ENCODE measurements around the gene KDM4B.

The KDM4B gene

GRCh38 chr19:4987692-4988370, 18.9 kb downstream of the KDM4B start:
- TF ChIP-seq CTCF (IDR thresholded peaks at IDR 0.05) = no peak
- H3K27ac ChIP-seq = no peak overlapping the region
- H3K4me3 ChIP-seq = no peak overlapping the region
- DNase-seq (ENCODE audit: low spot score) = no peak

- peak overlapping the region; percentile 29 for H3K4me3 ChIP-seq
- TF ChIP-seq CTCF (IDR thresholded peaks at IDR 0.05) = no peak
- DNase-seq (ENCODE audit: low spot score) = peak; percentile 77
Observed at GRCh38 chr19:4988770-4989251, 19.9 kb downstream of the KDM4B start.

GRCh38 chr19:4990306-4990705, 21.4 kb downstream of the KDM4B start:
- Histone ChIP-seq H3K4me3 (no peak overlapping the region), H3K27ac (no peak overlapping the region)
- DNase-seq (ENCODE audit: low spot score) = no peak
- TF ChIP-seq CTCF (IDR thresholded peaks at IDR 0.05) = no peak

More at GRCh38 chr19:4988770-4989251, 19.9 kb downstream of the KDM4B start:
- H3K27ac ChIP-seq = peak overlapping the region in 1 of 2 donors; percentile 26

GRCh38 chr19:4991538-4991937, 22.6 kb downstream of the KDM4B start:
- no peak for TF ChIP-seq CTCF (IDR thresholded peaks at IDR 0.05)
- DNase-seq (ENCODE audit: low spot score) = no peak
- no peak overlapping the region for H3K4me3 ChIP-seq
- no peak overlapping the region for H3K27ac ChIP-seq

GRCh38 chr19:4991996-4992698, 23.2 kb downstream of the KDM4B start:
- TF ChIP-seq CTCF (IDR thresholded peaks at IDR 0.05) = no peak
- Histone ChIP-seq H3K4me3 (no peak overlapping the region), H3K27ac (no peak overlapping the region)
- DNase-seq (ENCODE audit: low spot score) = no peak

- Histone ChIP-seq H3K27ac (no peak overlapping the region), H3K4me3 (no peak overlapping the region)
- TF ChIP-seq CTCF (IDR thresholded peaks at IDR 0.05) = no peak
- DNase-seq (ENCODE audit: low spot score) = no peak
Observed at GRCh38 chr19:4993683-4994082, 24.8 kb downstream of the KDM4B start.

GRCh38 chr19:4996701-4997100, 27.8 kb downstream of the KDM4B start:
- H3K4me3 ChIP-seq = no peak overlapping the region

More at GRCh38 chr19:4996701-4997100, 27.8 kb downstream of the KDM4B start:
- H3K27ac ChIP-seq = no peak overlapping the region
- no peak for DNase-seq (ENCODE audit: low spot score)
- TF ChIP-seq CTCF (IDR thresholded peaks at IDR 0.05) = no peak
